ENCODE measurements around the gene NXF3.
"Not testable (repeated sequence)": the region's sequence is repeated elsewhere in the genome, so short reads cannot be mapped to it uniquely, and the experiment has no call there.

NXF3 gene, protein sequence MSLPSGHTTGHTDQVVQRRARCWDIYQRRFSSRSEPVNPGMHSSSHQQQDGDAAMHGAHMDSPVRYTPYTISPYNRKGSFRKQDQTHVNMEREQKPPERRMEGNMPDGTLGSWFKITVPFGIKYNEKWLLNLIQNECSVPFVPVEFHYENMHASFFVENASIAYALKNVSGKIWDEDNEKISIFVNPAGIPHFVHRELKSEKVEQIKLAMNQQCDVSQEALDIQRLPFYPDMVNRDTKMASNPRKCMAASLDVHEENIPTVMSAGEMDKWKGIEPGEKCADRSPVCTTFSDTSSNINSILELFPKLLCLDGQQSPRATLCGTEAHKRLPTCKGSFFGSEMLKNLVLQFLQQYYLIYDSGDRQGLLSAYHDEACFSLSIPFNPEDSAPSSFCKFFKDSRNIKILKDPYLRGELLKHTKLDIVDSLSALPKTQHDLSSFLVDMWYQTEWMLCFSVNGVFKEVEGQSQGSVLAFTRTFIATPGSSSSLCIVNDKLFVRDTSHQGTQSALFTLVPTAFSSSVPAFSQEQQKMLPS

DNA sequence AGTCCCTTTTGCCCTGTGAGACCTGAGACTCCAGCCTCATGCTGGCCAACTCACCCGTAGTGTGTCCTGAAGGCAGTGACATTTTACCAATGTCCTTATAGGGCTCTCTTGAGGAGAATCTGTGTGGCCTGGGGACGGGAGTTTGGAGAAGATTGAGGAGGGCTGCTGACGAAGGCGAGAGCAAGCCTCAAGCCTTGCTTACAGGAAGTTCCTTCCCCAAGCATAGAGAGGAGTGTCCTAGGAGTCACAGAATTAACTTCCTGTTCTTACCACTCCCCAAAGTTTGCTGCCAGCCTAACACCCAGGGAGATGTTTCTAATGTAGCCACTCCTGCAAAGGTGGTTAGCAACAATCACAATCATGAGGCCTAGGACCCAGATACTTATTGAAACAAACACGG is at the start of gene NXF3:
TSS of gene NXF3 (minus strand) at position 202 of the 400 bp plus-strand sequence. CDS start at position 82, 120 bp downstream.
- H3K36me3 Mint-ChIP-seq: no peaks in the 10 kb centered on the region
- H3K4me1 Mint-ChIP-seq: no peaks in the 10 kb centered on the region
- H3K27me3 Mint-ChIP-seq: no peaks in the 10 kb centered on the region
- ATAC-seq (ENCODE audit: low read depth): no peak
- H3K27ac Mint-ChIP-seq: no peak within 1 kb of the TSS
- no peak for DNase-seq (ENCODE audit: low spot score in 2 of 2)
- H3K4me3 Mint-ChIP-seq: no peak within 1 kb of the TSS
- H3K9me3 Mint-ChIP-seq: no peaks in the 10 kb centered on the region

DNA sequence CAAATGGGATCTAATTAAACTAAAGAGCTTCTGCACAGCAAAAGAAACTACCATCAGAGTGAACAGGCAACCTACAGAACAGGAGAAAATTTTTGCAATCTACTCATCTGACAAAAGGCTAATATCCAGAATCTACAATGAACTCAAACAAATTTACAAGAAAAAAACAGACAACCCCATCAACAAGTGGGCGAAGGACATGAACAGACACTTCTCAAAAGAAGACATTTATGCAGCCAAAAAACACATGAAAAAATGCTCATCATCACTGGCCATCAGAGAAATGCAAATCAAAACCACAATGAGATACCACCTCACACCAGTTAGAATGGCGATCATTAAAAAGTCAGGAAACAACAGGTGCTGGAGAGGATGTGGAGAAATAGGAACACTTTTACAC is 43.6 kb upstream of the NXF3 start:
- H3K27me3 Mint-ChIP-seq; H3K4me3 Mint-ChIP-seq; ATAC-seq (ENCODE audit: low read depth); H3K27ac Mint-ChIP-seq; H3K9me3 Mint-ChIP-seq; DNase-seq (ENCODE audit: low spot score in 2 of 2); H3K4me1 Mint-ChIP-seq; H3K36me3 Mint-ChIP-seq: not testable (repeated sequence)

DNA sequence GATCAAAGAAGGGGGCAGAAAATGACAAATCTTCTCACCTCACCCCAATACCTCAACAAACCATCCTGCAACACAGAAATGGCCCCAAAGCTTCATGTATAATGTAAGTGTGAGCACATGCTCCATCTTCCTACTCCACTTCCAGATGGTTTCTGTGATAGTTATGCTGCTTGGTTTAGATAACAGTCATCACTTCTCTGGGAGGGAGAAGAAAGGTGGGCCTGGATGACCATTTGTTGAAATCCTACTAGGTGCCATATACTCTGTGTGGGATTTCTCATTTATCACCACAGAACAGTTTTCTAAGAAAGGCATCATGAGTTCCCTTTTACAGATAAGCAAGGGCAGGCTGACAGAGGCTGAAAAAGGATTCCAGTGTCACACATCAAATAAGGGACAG is 31.3 kb upstream of the NXF3 start:
- DNase-seq (ENCODE audit: low spot score in 2 of 2): no peak
- H3K4me1 Mint-ChIP-seq: no peaks in the 10 kb centered on the region
- no peaks in the 10 kb centered on the region for H3K9me3 Mint-ChIP-seq
- peaks cover 2% of the 10 kb centered on the region for H3K27me3 Mint-ChIP-seq
- H3K27ac Mint-ChIP-seq: no peak overlapping the region
- H3K36me3 Mint-ChIP-seq: no peaks in the 10 kb centered on the region
- no peak for ATAC-seq (ENCODE audit: low read depth)
- H3K4me3 Mint-ChIP-seq: no peak overlapping the region

DNA sequence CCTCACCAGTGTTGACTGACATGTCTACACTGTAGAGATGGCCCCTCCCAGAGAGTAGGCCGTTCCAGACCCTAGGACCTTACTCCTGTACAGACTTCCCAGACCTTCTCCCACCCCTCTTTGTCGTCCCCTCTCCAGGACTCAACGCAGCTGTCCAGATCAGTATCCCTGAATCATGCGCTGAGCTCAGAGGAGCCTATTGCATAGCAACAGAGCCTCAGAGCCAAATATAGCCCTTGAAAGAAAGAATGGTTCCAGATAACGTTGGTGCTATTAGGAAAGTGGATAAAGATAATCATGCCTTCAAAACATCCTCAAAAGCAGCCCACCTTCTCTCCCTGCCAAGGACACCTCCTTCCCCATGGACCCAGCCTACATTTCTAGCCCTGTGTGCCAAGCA is 27.8 kb upstream of the NXF3 start:
- no peaks in the 10 kb centered on the region for H3K9me3 Mint-ChIP-seq
- peaks cover 2% of the 10 kb centered on the region for H3K27me3 Mint-ChIP-seq
- no peaks in the 10 kb centered on the region for H3K36me3 Mint-ChIP-seq
- ATAC-seq (ENCODE audit: low read depth): no peak
- DNase-seq (ENCODE audit: low spot score in 2 of 2): no peak
- H3K4me1 Mint-ChIP-seq: no peaks in the 10 kb centered on the region
- H3K4me3 Mint-ChIP-seq: no peak overlapping the region
- no peak overlapping the region for H3K27ac Mint-ChIP-seq

DNA sequence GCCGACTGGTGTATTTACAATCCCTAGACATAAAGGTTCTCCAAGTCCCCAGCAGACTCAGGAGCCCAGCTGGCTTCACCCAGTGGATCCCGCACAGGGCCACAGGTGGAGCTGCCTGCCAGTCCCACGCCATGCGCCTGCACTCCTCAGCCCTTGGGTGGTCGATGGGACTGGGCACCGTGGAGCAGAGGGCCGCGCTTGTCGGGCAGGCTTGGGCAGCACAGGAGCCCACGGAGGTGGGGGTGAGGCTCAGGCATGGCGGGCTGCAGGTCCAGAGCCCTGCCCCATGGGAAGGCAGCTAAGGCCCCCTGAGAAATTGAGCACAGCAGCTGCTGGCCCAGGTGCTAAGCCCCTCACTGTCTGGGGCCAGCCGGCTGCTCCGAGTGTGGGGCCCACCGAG is 24.0 kb upstream of the NXF3 start:
- ATAC-seq (ENCODE audit: low read depth); H3K36me3 Mint-ChIP-seq; H3K4me3 Mint-ChIP-seq; H3K27ac Mint-ChIP-seq; H3K9me3 Mint-ChIP-seq; H3K27me3 Mint-ChIP-seq; H3K4me1 Mint-ChIP-seq; DNase-seq (ENCODE audit: low spot score in 2 of 2): not testable (repeated sequence)

DNA sequence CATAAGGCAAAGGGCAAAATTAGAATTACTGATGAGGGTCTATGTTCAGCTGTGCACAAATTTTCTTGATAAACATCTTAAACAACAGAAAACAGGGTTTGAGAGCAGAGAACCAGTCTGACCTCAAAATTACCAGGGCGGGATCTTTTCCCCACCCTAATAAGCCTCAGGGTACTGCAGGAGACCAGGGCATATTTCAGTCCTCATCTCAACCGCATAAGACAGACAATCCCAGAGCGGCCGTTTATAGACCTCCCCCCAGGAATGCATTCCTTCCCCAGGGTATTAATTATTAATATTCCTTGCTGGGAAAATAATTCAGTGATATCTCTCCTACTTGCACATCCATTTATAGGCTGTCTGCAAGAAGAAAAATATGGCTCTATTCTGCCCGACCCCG is 16.6 kb upstream of the NXF3 start:
- H3K9me3 Mint-ChIP-seq, H3K27ac Mint-ChIP-seq: not testable (repeated sequence)

DNA sequence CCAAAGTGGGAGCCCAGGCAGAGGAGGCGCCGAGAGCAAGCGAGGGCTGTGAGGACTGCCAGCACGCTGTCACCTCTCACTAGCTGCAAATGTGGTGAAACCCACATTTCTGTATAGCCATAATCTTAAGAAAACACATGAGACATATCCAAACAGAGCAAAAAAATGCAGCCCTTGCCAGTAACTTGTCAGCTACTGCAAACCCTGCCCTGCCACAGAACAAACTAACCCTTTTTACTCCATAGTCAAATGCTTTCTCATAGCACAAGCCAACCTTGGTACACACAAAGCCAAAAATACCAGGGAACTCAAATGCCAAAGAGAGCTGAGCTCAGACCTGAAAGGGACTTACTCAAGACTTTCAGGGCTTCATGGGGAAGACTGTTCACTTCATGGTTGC is 14.9 kb upstream of the NXF3 start:
- H3K4me3 Mint-ChIP-seq: no peak overlapping the region
- no peak for ATAC-seq (ENCODE audit: low read depth)
- DNase-seq (ENCODE audit: low spot score in 2 of 2): no peak
- no peak overlapping the region for H3K27ac Mint-ChIP-seq
- H3K9me3 Mint-ChIP-seq: peaks cover 5% of the 10 kb centered on the region
- no peaks in the 10 kb centered on the region for H3K4me1 Mint-ChIP-seq
- H3K36me3 Mint-ChIP-seq: peaks cover 2% of the 10 kb centered on the region
- H3K27me3 Mint-ChIP-seq: no peaks in the 10 kb centered on the region

More for the DNA sequence above, 16.6 kb upstream of the NXF3 start:
- not testable (repeated sequence) for H3K4me1 Mint-ChIP-seq; ATAC-seq (ENCODE audit: low read depth); H3K36me3 Mint-ChIP-seq; H3K4me3 Mint-ChIP-seq; H3K27me3 Mint-ChIP-seq; DNase-seq (ENCODE audit: low spot score in 2 of 2)

DNA sequence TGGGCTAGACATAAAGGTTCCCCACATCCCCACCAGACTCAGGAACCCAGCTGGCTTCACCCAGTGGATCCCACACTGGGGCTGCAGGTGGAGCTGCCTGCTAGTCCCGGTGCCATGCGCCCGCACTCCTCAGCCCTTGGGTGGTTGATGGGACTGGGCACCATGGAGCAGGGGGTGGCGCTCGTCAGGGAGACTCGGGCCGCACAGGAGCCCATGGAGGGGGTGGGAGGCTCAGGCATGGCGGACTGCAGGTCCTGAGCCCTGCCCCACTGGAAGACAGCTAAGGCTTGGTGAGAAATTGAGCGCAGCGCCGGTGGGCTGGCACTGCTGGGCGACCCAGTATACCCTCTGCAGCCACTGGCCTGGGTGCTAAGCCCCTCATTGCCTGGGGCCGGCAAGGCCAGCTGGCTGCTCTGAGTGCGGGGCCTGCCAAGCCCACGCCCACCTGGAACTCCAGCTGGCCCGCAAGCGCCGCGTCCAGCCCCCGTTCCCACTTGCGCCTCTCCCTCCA is 14.3 kb upstream of the NXF3 start:
- not testable (repeated sequence) for H3K27ac Mint-ChIP-seq; DNase-seq (ENCODE audit: low spot score in 2 of 2); H3K27me3 Mint-ChIP-seq; H3K36me3 Mint-ChIP-seq; ATAC-seq (ENCODE audit: low read depth); H3K4me1 Mint-ChIP-seq; H3K4me3 Mint-ChIP-seq; H3K9me3 Mint-ChIP-seq

DNA sequence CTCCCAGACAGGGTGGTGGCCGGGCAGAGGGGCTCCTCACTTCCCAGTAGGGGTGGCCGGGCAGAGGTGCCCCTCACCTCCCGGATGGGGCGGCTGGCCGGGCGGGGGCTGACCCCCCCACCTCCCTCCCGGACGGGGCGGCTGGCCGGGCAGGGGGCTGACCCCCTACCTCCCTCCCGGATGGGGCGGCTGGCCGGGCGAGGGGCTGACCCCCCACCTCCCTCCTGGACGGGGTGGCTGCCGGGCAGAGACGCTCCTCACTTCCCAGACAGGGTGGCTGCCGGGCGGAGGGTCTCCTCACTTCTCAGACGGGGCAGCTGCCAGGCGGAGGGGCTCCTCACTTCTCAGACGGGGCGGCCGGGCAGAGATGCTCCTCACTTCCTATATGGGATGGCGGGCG is 11.4 kb upstream of the NXF3 start:
- H3K27me3 Mint-ChIP-seq; H3K9me3 Mint-ChIP-seq; DNase-seq (ENCODE audit: low spot score in 2 of 2); H3K4me1 Mint-ChIP-seq; H3K4me3 Mint-ChIP-seq; H3K27ac Mint-ChIP-seq; ATAC-seq (ENCODE audit: low read depth); H3K36me3 Mint-ChIP-seq: not testable (repeated sequence)

DNA sequence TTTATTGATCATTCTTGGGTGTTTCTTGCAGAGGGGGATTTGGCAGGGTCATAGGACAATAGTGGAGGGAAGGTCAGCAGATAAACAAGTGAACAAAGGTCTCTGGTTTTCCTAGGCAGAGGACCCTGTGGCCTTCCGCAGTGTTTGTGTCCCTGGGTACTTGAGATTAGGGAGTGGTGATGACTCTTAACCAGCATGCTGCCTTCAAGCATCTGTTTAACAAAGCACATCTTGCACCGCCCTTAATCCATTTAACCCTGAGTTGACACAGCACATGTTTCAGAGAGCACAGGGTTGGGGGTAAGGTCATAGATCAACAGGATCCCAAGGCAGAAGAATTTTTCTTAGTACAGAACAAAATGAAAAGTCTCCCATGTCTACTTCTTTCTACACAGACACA is 10.9 kb upstream of the NXF3 start:
- H3K4me1 Mint-ChIP-seq; H3K9me3 Mint-ChIP-seq; H3K27me3 Mint-ChIP-seq; H3K36me3 Mint-ChIP-seq; ATAC-seq (ENCODE audit: low read depth); H3K27ac Mint-ChIP-seq; DNase-seq (ENCODE audit: low spot score in 2 of 2); H3K4me3 Mint-ChIP-seq: not testable (repeated sequence)

DNA sequence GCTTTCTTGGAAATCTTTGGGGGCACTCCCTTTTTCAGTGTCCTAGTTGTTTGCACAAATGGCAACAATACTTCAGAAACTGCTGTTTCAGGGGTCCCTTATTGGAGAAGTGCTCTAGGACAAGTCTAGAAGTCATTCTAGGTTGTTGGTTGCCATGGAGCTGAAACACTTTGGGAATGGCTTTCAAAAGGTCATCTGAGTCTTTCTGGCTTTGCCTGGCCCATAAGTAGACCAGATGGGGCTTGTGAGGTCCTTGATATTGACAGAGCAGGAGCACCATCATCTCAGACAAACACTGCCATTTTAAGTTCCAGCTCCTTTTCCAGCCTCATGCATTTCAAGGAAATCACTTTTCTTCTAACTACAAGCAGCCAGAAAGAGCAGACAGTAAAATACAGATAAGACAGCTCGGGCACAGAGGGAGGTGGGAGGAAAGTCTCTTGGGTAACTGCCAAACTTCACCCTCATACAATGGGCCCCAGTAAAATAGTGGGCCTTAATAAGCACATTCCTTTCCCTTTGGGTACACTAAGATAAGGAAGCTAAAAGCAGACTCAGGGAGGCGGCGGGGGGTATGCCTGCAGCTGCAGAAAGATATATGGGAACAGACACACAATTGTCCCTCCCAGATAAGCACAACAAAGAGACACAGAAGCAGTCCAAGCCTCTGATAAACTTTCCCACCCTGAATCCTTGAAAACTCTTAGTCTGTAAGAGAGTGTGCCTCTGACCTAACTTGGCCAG is 8.5 kb upstream of the NXF3 start:
- Mint-ChIP-seq H3K4me1 (no peaks in the 10 kb centered on the region), H3K9me3 (no peaks in the 10 kb centered on the region)
- ATAC-seq (ENCODE audit: low read depth): no peak

DNA sequence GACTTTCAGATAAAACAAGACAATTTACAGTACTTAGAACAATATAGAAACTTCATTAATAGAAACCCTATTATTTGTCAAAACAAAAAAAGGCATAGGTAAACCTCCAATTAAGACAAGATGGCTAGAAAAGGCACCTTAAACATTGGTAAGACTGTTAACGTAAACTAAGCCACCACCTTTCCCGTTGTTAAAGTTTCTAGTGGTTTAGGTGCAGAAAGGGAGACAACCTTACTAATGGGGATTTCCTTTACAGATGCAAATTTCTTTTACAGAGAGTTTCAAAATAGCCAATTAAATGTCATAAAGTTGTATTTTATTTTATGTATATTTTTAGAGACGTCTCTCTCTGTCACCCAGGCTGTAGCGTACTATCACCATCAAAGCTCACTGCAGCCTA is 7.5 kb upstream of the NXF3 start:
- ATAC-seq (ENCODE audit: low read depth) (no peak), DNase-seq (ENCODE audit: low spot score in 2 of 2) (no peak)
- H3K27me3 Mint-ChIP-seq: no peaks in the 10 kb centered on the region
- no peak overlapping the region for H3K4me3 Mint-ChIP-seq
- H3K36me3 Mint-ChIP-seq: no peaks in the 10 kb centered on the region
- H3K27ac Mint-ChIP-seq: no peak overlapping the region
- H3K4me1 Mint-ChIP-seq: no peaks in the 10 kb centered on the region
- no peaks in the 10 kb centered on the region for H3K9me3 Mint-ChIP-seq

More for the DNA sequence above, 8.5 kb upstream of the NXF3 start:
- DNase-seq (ENCODE audit: low spot score in 2 of 2): no peak
- H3K27me3 Mint-ChIP-seq: no peaks in the 10 kb centered on the region
- no peak overlapping the region for H3K27ac Mint-ChIP-seq
- H3K36me3 Mint-ChIP-seq: no peaks in the 10 kb centered on the region
- no peak overlapping the region for H3K4me3 Mint-ChIP-seq

DNA sequence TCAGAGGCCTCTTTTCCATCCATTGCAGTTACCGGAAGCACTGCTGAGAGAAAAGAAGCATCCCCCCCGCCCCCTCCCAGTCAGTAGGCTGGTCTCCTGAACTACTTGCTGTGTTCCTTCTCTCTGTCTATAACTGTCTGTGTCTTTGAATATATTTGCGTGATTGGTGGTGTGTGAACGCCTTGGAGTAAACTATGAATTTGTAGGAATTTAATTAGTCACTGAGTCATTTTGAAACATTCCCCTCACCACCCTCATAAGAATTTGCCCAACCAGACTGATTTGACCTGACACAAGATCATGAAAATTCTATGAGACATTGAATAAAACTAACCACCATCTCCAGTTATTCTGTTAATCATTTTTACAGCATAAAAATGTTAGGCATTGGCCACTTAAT is 6.7 kb upstream of the NXF3 start:
- no peak for ATAC-seq (ENCODE audit: low read depth)
- no peaks in the 10 kb centered on the region for H3K27me3 Mint-ChIP-seq
- no peak overlapping the region for H3K27ac Mint-ChIP-seq
- DNase-seq (ENCODE audit: low spot score in 2 of 2): no peak
- no peaks in the 10 kb centered on the region for H3K36me3 Mint-ChIP-seq
- H3K4me1 Mint-ChIP-seq: no peaks in the 10 kb centered on the region
- no peaks in the 10 kb centered on the region for H3K9me3 Mint-ChIP-seq
- H3K4me3 Mint-ChIP-seq: no peak overlapping the region

DNA sequence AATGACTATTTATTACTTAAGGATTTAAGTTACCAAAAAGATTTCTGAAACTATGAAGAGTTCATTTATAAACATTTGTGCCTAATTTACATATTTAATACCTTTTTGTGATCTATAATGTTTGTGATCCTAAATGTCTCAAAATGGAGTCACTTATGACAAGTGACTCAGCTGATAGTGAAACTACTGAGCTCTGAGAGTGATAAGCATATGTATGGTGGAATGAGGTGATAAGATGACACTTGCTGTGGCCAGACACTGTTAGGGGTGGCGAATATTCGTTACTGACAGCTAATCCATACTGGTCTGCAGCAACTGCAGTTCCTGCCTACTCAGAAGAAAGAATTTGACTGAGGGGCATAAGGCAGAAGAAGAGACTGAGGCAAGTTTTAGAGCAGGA is 5.5 kb upstream of the NXF3 start:
- Mint-ChIP-seq H3K4me3 (no peak overlapping the region), H3K9me3 (no peaks in the 10 kb centered on the region), H3K27ac (no peak overlapping the region), H3K27me3 (no peaks in the 10 kb centered on the region), H3K4me1 (no peaks in the 10 kb centered on the region), H3K36me3 (no peaks in the 10 kb centered on the region)
- ATAC-seq (ENCODE audit: low read depth) (no peak), DNase-seq (ENCODE audit: low spot score in 2 of 2) (no peak)

Data from memory B cell (primary cell).